Breast epithelium (tissue), 4 donors: ENCODE results near the gene ADSL. TPM values are rescaled to one million over a fixed set of nuclear protein-coding genes. Genes with fewer than 3 reads are reported as not detected.

Experiments used
- DNase-seq, 2 donors: peaks; one replicate each; pipeline ENCODE4 v3.0.0-alpha.2; 2019; ENCODE audit warnings: low spot score in 2 of 2
- H3K27ac ChIP-seq, 2 donors: fragments of 200-600 bp; sonication (generic) in 1 of 2; one replicate each; pipeline ENCODE4 v1.5.1; 2016 to 2019; ENCODE audit warnings: mild to moderate bottlenecking in 1 of 2
- H3K27me3 ChIP-seq, 2 donors: fragments of 200-600 bp; sonication (generic) in 1 of 2; one replicate each; pipeline versions ENCODE4 v1.5.1 to v1.6.0; 2017 to 2019; ENCODE audit warnings: control low read depth in 1 of 2, mild to moderate bottlenecking in 1 of 2
- H3K36me3 ChIP-seq: fragments of 200-600 bp; one replicate; pipeline ENCODE4 v1.5.1; 2019
- H3K4me1 ChIP-seq, 2 donors: fragments of 200-600 bp; sonication (generic); one replicate each; pipeline ENCODE4 v1.5.1; 2016 to 2019; ENCODE audit warnings: control low read depth in 1 of 2
- H3K4me3 ChIP-seq, 3 donors: fragments of 200-600 bp; sonication (generic); 1 replicate in 2 of 3; 2 replicates in 1 of 3; pipeline ENCODE4 v1.5.1; 2016 to 2019; ENCODE audit warnings: mild to moderate bottlenecking in 3 of 3, moderate library complexity in 2 of 3
- H3K9me3 ChIP-seq, 2 donors: fragments of 200-600 bp; sonication (generic) in 1 of 2; one replicate each; pipeline ENCODE4 v1.5.1; 2016 to 2019; ENCODE audit warnings: control low read depth in 1 of 2
- POLR2A ChIP-seq: fragments of 450-650 bp; IDR thresholded peaks from one replicate; pipeline ENCODE4 v1.6.1; 2016; ENCODE audit warnings: antibody characterized with exemption, mild to moderate bottlenecking, moderate library complexity
- POLR2AphosphoS5 ChIP-seq, 3 donors: sonication (generic); formaldehyde crosslinking; IDR thresholded peaks; one replicate each; pipeline ENCODE4 v1.6.1; 2017; ENCODE audit warnings: antibody characterized with exemption in 3 of 3
- intact Hi-C: fragments of 100-400 bp; cut with DNase I; formaldehyde crosslinking; loops from one replicate; pipeline ENCODE4 v1.15.1; 2023; ENCODE audit warnings: low total_unique reads
- total RNA-seq, 3 donors: library from RNA; depleted of rRNA; stranded (reverse); fragments of >200 nt; gene quantifications; one replicate each; pipeline ENCODE4 v1.1.0, GENCODE V29; 2016
- TF ChIP-seq, protein P1 (sequence below), 3 donors: fragments of 450-650 bp; IDR thresholded peaks; one replicate each; pipeline ENCODE4 v1.5.1; 2016 to 2017; ENCODE audit warnings: antibody characterized with exemption in 3 of 3, mild to moderate bottlenecking in 3 of 3, moderate library complexity in 3 of 3

ADSL gene
- total RNA-seq, 3 donors from 2014 or later, result 66.6 to 92.3 (median 74.7) TPM

DNA sequence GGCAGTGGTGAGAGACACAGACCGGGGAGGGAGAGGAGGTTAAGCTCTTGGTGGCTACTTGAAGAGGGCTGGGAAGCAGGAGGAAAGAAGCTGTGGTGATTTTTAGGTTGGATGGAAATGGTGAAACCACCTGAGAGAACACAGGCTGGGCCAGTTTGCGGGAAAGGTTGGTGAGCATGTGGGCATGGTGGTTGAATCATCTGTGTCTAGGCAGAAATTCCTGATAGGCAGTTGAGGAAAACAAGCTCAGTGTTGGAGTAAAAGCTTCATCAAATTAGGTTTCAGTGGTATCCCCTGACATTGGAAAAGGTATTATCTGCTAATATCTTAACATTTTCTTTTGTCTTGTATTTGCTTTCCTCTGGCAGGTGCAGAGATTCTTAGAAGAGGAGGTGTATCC is 19.8 kb downstream of the ADSL start:
- peaks cover 5% of the 10 kb centered on the region for H3K36me3 ChIP-seq
- no peaks in the 10 kb centered on the region for H3K27me3 ChIP-seq
- H3K4me3 ChIP-seq, result no peak overlapping the region
- no peaks in the 10 kb centered on the region for H3K4me1 ChIP-seq
- no peak overlapping the region for H3K27ac ChIP-seq
- intact Hi-C loops, result no loop called here
- TF ChIP-seq POLR2AphosphoS5 (IDR thresholded peaks at IDR 0.05) (no peak), POLR2A (no peak)
- TF ChIP-seq, protein P1, sequence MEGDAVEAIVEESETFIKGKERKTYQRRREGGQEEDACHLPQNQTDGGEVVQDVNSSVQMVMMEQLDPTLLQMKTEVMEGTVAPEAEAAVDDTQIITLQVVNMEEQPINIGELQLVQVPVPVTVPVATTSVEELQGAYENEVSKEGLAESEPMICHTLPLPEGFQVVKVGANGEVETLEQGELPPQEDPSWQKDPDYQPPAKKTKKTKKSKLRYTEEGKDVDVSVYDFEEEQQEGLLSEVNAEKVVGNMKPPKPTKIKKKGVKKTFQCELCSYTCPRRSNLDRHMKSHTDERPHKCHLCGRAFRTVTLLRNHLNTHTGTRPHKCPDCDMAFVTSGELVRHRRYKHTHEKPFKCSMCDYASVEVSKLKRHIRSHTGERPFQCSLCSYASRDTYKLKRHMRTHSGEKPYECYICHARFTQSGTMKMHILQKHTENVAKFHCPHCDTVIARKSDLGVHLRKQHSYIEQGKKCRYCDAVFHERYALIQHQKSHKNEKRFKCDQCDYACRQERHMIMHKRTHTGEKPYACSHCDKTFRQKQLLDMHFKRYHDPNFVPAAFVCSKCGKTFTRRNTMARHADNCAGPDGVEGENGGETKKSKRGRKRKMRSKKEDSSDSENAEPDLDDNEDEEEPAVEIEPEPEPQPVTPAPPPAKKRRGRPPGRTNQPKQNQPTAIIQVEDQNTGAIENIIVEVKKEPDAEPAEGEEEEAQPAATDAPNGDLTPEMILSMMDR (IDR thresholded peaks at IDR 0.05), result no peak
- no peak for DNase-seq
- H3K9me3 ChIP-seq, result no peaks in the 10 kb centered on the region

DNA sequence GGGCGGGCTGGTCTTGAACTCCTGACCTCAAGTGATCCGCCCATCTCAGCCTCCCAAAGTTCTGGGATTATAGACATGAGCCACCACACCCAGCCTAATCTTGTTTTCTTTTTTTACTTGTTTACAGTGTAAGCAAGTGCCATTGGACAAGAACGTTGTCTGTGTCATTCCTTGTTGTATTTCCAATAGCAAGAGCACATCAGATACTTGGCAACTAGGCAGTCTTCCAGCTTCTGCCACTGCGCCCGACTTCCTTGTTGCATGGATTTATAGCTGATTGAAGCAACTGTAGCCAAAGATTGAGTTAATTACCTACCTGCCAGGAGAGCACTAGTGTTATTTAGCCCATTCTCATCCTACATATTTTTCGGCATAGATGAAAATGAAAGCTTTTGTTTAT is 21.0 kb downstream of the ADSL start:
- TF ChIP-seq POLR2A (no peak), POLR2AphosphoS5 (IDR thresholded peaks at IDR 0.05) (no peak)
- TF ChIP-seq, protein P1 (IDR thresholded peaks at IDR 0.05), result no peak
- peak overlapping the region in 1 of 2 donors; percentile 55 for H3K27ac ChIP-seq
- no peaks in the 10 kb centered on the region for H3K9me3 ChIP-seq
- no peaks in the 10 kb centered on the region for H3K27me3 ChIP-seq
- H3K36me3 ChIP-seq, result no peaks in the 10 kb centered on the region
- intact Hi-C loops, result no loop called here
- DNase-seq, result peak in 1 of 2 donors; percentile 46
- H3K4me3 ChIP-seq, result no peak overlapping the region
- H3K4me1 ChIP-seq, result no peaks in the 10 kb centered on the region

DNA sequence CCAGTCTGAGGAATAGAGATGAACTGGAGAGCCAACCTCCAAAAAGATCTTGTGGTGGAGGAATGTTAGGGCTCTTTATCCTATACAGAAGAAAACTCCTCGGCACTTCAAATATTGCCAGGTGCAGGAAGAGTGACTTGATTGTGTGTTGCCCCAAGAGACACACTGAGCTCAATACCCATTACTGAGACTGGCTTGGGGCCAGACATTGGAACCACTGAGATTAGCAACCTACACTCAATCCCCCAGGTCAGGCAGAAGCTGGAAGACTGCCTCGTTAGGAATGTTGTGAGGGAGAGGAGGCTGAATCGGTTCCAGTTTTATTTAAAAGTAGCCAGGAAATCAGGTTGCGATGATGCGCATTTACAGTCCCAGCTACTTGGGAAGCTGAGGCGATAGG is 21.7 kb downstream of the ADSL start:
- DNase-seq, result no peak
- Histone ChIP-seq H3K4me1 (no peaks in the 10 kb centered on the region), H3K4me3 (no peak overlapping the region), H3K27me3 (no peaks in the 10 kb centered on the region), H3K9me3 (no peaks in the 10 kb centered on the region), H3K36me3 (no peaks in the 10 kb centered on the region), H3K27ac (peak overlapping the region in 1 of 2 donors; percentile 55)
- intact Hi-C loops, result no loop called here
- TF ChIP-seq POLR2A (no peak), POLR2AphosphoS5 (IDR thresholded peaks at IDR 0.05) (no peak)
- TF ChIP-seq, protein P1 (IDR thresholded peaks at IDR 0.05), result no peak

DNA sequence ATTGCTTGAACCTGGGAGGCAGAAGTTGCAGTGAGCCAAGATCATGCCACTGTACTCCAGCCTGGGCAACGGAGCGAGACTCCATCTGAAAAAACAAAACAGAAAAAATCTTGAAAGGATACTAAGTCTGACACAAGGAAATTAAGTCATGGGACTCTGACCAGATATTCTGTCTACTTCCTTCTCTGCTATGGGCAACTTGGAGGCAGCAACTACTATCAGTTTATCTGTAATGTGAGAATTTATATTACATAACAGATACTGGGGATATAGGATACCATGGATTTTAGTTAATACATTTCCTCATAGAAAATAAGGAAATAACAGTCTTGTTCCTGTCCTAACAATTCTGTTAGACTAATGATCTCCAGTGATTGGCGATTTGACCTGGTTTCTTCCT is 22.5 kb downstream of the ADSL start:
- intact Hi-C loops, result no loop called here
- no peak for DNase-seq
- no peaks in the 10 kb centered on the region for H3K4me1 ChIP-seq
- TF ChIP-seq POLR2AphosphoS5 (IDR thresholded peaks at IDR 0.05) (no peak), POLR2A (no peak)
- TF ChIP-seq, protein P1 (IDR thresholded peaks at IDR 0.05), result no peak
- H3K27me3 ChIP-seq, result no peaks in the 10 kb centered on the region
- no peak overlapping the region for H3K27ac ChIP-seq
- no peaks in the 10 kb centered on the region for H3K36me3 ChIP-seq
- no peaks in the 10 kb centered on the region for H3K9me3 ChIP-seq
- no peak overlapping the region for H3K4me3 ChIP-seq

DNA sequence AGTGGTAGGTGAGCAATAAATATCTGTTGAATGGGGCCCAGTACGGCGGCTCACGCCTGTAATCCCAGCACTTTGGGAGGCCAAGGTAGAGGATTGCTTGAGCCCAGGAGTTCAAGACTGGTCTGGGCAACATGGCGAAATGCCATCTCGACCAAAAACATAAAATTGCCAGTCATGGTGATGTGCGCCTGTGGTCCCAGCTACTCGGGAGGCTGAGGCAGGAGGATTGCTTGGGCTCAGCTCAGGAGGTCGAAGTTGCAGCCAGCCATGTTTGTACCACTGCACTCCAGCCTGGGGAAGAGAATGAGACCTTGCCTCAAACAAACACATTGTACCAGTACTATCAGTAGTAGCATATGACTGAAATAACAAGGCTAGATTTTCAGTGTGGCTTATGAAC is 28.3 kb downstream of the ADSL start:
- intact Hi-C loops, result no loop called here
- H3K4me1 ChIP-seq, result no peaks in the 10 kb centered on the region
- H3K27me3 ChIP-seq, result no peaks in the 10 kb centered on the region
- H3K27ac ChIP-seq, result no peak overlapping the region
- no peaks in the 10 kb centered on the region for H3K9me3 ChIP-seq
- no peak overlapping the region for H3K4me3 ChIP-seq
- no peaks in the 10 kb centered on the region for H3K36me3 ChIP-seq
- TF ChIP-seq, protein P1 (IDR thresholded peaks at IDR 0.05), result no peak
- no peak for TF ChIP-seq POLR2AphosphoS5 (IDR thresholded peaks at IDR 0.05)
- TF ChIP-seq POLR2A, result no peak
- no peak for DNase-seq
